Mesothelial cell of epicardium (in vitro differentiated cells): Measurements from ENCODE around the gene HSD17B7. TPM values are rescaled to one million over a fixed set of nuclear protein-coding genes. Genes with fewer than 3 reads are reported as not detected.

Source experiments
- DNase-seq, 2 experiments: peaks; one replicate each; pipeline ENCODE4 v3.0.0; 2021; ENCODE audit warnings: low spot score in 2 of 2; ENCODE audit not compliant: unreplicated experiment in 2 of 2
- H3K27ac Mint-ChIP-seq: 2 replicates; pipeline ENCODE4 v1.8.0; 2021; ENCODE audit warnings: mixed read lengths
- H3K27me3 Mint-ChIP-seq: 2 replicates; pipeline ENCODE4 v1.8.0; 2021; ENCODE audit warnings: low read depth, mixed read lengths
- H3K36me3 Mint-ChIP-seq: 2 replicates; pipeline ENCODE4 v1.8.0; 2021; ENCODE audit warnings: mixed read lengths
- H3K4me1 Mint-ChIP-seq: 2 replicates; pipeline ENCODE4 v1.8.0; 2021; ENCODE audit warnings: mixed read lengths
- H3K4me3 Mint-ChIP-seq: 2 replicates; pipeline ENCODE4 v1.8.0; 2021; ENCODE audit warnings: mild to moderate bottlenecking, moderate library complexity, mixed read lengths
- H3K9me3 Mint-ChIP-seq: 2 replicates; pipeline ENCODE4 v1.8.0; 2021; ENCODE audit warnings: mixed read lengths
- CTCF ChIP-seq: fragments of 200-600 bp; sonication (generic); IDR thresholded peaks from one replicate; pipeline ENCODE4 v1.5.0; 2021; ENCODE audit warnings: antibody characterized with exemption; ENCODE audit not compliant: unreplicated experiment
- total RNA-seq: library from RNA; stranded (reverse); gene quantifications from 3 replicates; pipeline ENCODE4 v1.2.1, GENCODE V29; 2021

Gene HSD17B7
- total RNA-seq, 1 donor from 2014 or later = 14.7 TPM

DNA sequence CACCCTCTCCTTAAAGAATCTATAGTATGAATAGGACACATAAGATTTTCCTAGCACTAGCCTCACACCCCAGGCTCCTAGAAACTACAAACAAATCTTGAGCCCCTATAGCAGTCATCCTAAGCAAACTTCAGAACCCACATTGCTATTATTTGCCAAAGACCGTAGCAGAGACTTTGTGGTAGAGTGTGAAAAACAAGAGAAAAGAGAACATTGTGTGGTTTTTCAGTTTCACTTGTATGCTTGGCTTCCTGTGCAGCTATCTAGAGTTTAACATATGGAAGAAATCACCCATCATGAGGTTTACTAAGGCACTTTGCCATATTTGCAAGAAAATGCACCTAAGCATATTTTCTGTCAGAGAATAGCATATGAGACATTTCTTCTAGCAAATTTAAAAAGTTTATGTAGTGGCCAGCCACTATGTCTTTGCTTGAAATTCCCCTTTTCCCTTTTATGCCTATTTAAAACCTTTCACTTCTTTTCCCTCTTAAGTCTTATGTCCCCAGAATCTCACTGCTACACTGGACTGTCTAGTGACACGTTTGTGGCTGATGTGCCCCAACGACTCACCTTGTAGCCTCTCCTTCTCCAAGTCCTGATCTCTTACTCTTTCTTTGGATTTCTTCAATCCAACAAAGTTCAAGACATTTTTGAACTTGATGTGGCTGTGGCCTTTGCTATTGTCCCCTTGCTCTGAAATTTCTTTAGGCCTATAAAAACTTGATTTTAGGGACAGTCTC lies 44.8 kb downstream of the HSD17B7 start:
- Mint-ChIP-seq H3K9me3 (peaks cover 13% of the 10 kb centered on the region), H3K27ac (no peak overlapping the region), H3K4me3 (no peak overlapping the region), H3K36me3 (no peaks in the 10 kb centered on the region), H3K4me1 (peaks cover 2% of the 10 kb centered on the region), H3K27me3 (peaks cover 5% of the 10 kb centered on the region)
- DNase-seq = no peak
- no peak for TF ChIP-seq CTCF

- H3K4me1 Mint-ChIP-seq = peaks cover 2% of the 10 kb centered on the region
- no peak for DNase-seq
- peaks cover under 1% of the 10 kb centered on the region for H3K27me3 Mint-ChIP-seq
- TF ChIP-seq CTCF = no peak
- H3K9me3 Mint-ChIP-seq = peaks cover 13% of the 10 kb centered on the region
- no peaks in the 10 kb centered on the region for H3K36me3 Mint-ChIP-seq
- no peak overlapping the region for H3K4me3 Mint-ChIP-seq
- no peak overlapping the region for H3K27ac Mint-ChIP-seq
These were observed 48.4 kb downstream of the HSD17B7 start for GRCh38 chr1:162838863-162839262.

DNA sequence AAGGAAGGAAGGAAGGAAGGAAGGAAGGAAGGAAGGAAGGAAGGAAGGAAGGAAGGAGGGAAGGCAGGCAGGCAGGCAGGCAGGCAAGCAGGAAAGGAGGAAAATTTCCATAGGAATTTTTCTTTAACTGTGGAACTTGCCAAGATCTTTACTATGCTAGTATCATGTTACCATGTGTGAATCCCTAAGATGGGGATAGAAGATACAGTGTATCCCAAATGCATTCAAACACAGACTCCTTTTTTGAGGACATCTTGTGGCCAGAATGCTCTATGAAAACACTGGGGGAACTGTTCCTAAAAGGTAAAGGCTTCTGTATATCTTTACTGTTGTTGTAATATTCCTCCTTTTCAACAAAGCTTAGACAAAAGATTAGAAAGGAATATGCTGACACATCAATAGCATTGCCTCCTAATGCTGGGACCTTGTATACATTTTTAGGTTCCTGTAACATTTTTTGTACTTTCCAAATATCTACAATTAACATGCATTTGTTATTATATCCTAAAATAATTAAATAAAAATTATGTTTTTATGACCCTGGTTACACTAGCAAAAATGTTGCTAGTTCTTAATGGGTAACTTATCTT lies 49.8 kb downstream of the HSD17B7 start:
- H3K4me1 Mint-ChIP-seq = peaks cover 15% of the 10 kb centered on the region
- peaks cover 13% of the 10 kb centered on the region for H3K9me3 Mint-ChIP-seq
- no peaks in the 10 kb centered on the region for H3K27me3 Mint-ChIP-seq
- H3K36me3 Mint-ChIP-seq = no peaks in the 10 kb centered on the region
- H3K4me3 Mint-ChIP-seq = no peak overlapping the region
- H3K27ac Mint-ChIP-seq = no peak overlapping the region
- no peak for DNase-seq
- no peak for TF ChIP-seq CTCF

- H3K36me3 Mint-ChIP-seq = no peaks in the 10 kb centered on the region
- peaks cover 4% of the 10 kb centered on the region for H3K9me3 Mint-ChIP-seq
- no peak overlapping the region for H3K4me3 Mint-ChIP-seq
- TF ChIP-seq CTCF = no peak
- no peak for DNase-seq
- H3K4me1 Mint-ChIP-seq = peaks cover 18% of the 10 kb centered on the region
- H3K27me3 Mint-ChIP-seq = no peaks in the 10 kb centered on the region
- H3K27ac Mint-ChIP-seq = no peak overlapping the region
These were observed 53.7 kb downstream of the HSD17B7 start for GRCh38 chr1:162844153-162844552.

DNA sequence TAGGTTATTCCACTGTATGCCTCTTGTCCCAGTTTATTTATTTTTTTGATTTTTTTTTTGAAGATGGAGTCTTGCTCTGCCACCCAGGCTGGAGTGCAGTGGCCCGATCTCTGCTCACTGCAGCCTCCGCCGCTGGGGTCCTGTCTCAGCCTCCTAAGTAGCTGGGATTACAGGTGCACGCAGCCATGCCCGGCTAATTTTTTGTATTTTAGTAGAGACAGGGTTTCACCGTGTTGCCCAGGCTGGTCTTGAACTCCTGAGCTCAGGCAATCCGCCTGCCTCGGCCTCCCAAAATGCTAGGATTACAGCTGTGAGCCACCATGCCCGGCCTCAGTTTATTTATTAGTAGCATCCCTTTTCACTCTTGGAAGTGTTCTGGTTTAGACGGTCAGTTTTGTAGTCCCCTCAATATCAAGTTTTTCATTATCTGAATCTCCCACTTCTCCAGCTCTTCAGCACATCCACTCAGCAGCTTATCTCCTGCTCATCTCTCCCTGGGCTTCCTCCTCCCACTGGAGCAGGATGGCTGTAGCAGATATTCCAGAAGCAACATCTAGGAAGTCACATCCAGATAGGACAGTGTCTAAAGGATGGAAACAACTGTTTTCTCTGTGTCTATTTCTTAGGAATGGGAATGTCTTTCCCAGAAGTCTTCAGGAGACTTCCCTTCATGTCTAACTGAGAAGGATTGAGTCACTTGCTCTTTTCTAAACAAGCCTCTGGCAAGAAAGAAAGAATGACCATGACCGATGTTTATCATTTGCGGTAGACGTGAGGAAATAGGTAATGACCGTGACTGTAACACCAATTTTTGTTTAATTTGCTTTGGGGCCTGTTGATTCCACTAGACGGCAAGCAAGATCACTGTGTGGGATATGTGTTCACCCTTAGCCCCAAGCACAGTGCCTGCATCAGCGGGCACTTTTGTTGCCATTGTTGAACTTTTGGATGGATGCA lies 56.0 kb downstream of the HSD17B7 start:
- H3K36me3 Mint-ChIP-seq = no peaks in the 10 kb centered on the region
- H3K27ac Mint-ChIP-seq = no peak overlapping the region
- no peak for TF ChIP-seq CTCF
- H3K4me1 Mint-ChIP-seq = peaks cover 18% of the 10 kb centered on the region
- no peaks in the 10 kb centered on the region for H3K27me3 Mint-ChIP-seq
- no peak overlapping the region for H3K4me3 Mint-ChIP-seq
- DNase-seq = no peak
- no peaks in the 10 kb centered on the region for H3K9me3 Mint-ChIP-seq
